Uterus (tissue), 4 donors: ENCODE data around the gene YIPF5. TPM values are rescaled to one million over a fixed set of nuclear protein-coding genes. Genes with fewer than 3 reads are reported as not detected.

Experiments used
- DNase-seq, 2 donors: peaks; one replicate each; pipeline ENCODE4 v3.0.0-alpha.2; 2019 to 2020
- H3K27ac ChIP-seq, 2 donors: fragments of 200-600 bp; sonication (generic); 1 replicate in 1 of 2; 2 replicates in 1 of 2; pipeline ENCODE4 v1.5.1; 2016 to 2018
- H3K27me3 ChIP-seq, 2 donors: fragments of 200-600 bp; sonication (generic); one replicate each; pipeline ENCODE4 v1.5.1; 2018 to 2019; ENCODE audit warnings: control low read depth in 1 of 2
- H3K36me3 ChIP-seq, 2 donors: fragments of 200-600 bp; sonication (generic); one replicate each; pipeline ENCODE4 v1.5.1; 2019; ENCODE audit warnings: control low read depth in 1 of 2
- H3K4me1 ChIP-seq, 2 donors: fragments of 200-600 bp; sonication (generic); one replicate each; pipeline ENCODE4 v1.5.1; 2018 to 2019; ENCODE audit warnings: control low read depth in 1 of 2
- H3K4me3 ChIP-seq, 2 donors: fragments of 200-600 bp; sonication (generic); 1 replicate in 1 of 2; 2 replicates in 1 of 2; pipeline ENCODE4 v1.5.1; 2018 to 2019; ENCODE audit warnings: mild to moderate bottlenecking in 1 of 2
- H3K9me3 ChIP-seq, 2 donors: fragments of 200-600 bp; sonication (generic); one replicate each; pipeline ENCODE4 v1.5.1; 2019; ENCODE audit warnings: control low read depth in 1 of 2
- CTCF ChIP-seq, 4 experiments: fragments of 200-600 bp in 2 of 4; fragments of 450-650 bp in 2 of 4; sonication (generic) in 2 of 4; IDR thresholded peaks; one replicate each; pipeline ENCODE4 v1.5.1; 2016 to 2019; ENCODE audit warnings: antibody characterized with exemption in 4 of 4, mild to moderate bottlenecking in 2 of 4, moderate library complexity in 1 of 4
- POLR2A ChIP-seq, 2 donors: fragments of 450-650 bp; IDR thresholded peaks; one replicate each; pipeline ENCODE4 v1.6.1; 2016; ENCODE audit warnings: antibody characterized with exemption in 2 of 2, mild to moderate bottlenecking in 1 of 2, moderate library complexity in 1 of 2
- intact Hi-C: fragments of 100-400 bp; cut with DNase I; formaldehyde crosslinking; loops from one replicate; pipeline ENCODE4 v1.15.1; 2023; ENCODE audit warnings: low total_unique reads
- total RNA-seq, 4 donors: library from RNA; depleted of rRNA in 3 of 4; stranded (reverse); fragments of >200 nt in 3 of 4; gene quantifications; one replicate each; pipeline versions ENCODE4 v1.1.0 to v1.2.4, GENCODE V29; 2014 to 2023
- donor health status: DM: yes; HTN: yes; CAD: no.

Gene YIPF5
- total RNA-seq, 4 donors from 2014 or later = 33.5 to 164 (median 86.3) TPM

- peaks cover 3% of the 10 kb centered on the region in 2 donors for H3K4me1 ChIP-seq
- DNase-seq = no peak
- H3K27ac ChIP-seq = no peak overlapping the region
- H3K9me3 ChIP-seq = no peaks in the 10 kb centered on the region
- TF ChIP-seq CTCF (IDR thresholded peaks at IDR 0.05) (no peak), POLR2A (IDR thresholded peaks at IDR 0.05) (no peak)
- intact Hi-C loops = no loop called here
- H3K36me3 ChIP-seq = no peaks in the 10 kb centered on the region
- no peak overlapping the region for H3K4me3 ChIP-seq
- no peaks in the 10 kb centered on the region for H3K27me3 ChIP-seq
Measured at GRCh38 chr5:144206141-144206540, 35.7 kb upstream of the YIPF5 start.

- Histone ChIP-seq H3K27me3 (no peaks in the 10 kb centered on the region), H3K9me3 (no peaks in the 10 kb centered on the region)
- DNase-seq = peak in 1 of 2 donors; percentile 30
Measured at GRCh38 chr5:144205141-144205551, 34.7 kb upstream of the YIPF5 start.

GRCh38 chr5:144203750-144204596 lies 33.5 kb upstream of the YIPF5 start:
- H3K27me3 ChIP-seq = no peaks in the 10 kb centered on the region
- TF ChIP-seq POLR2A (IDR thresholded peaks at IDR 0.05) (no peak), CTCF (IDR thresholded peaks at IDR 0.05) (peak; percentile 62 to 83 (median 78))
- H3K36me3 ChIP-seq = no peaks in the 10 kb centered on the region
- peaks cover 3% of the 10 kb centered on the region in 2 donors for H3K4me1 ChIP-seq
- no peak overlapping the region for H3K27ac ChIP-seq
- intact Hi-C loops = no loop called here
- DNase-seq = peak; percentile 20 to 37
- H3K4me3 ChIP-seq = no peak overlapping the region
- H3K9me3 ChIP-seq = no peaks in the 10 kb centered on the region

More at GRCh38 chr5:144205141-144205551, 34.7 kb upstream of the YIPF5 start:
- no peak overlapping the region for H3K27ac ChIP-seq
- H3K4me1 ChIP-seq = peaks cover 3% of the 10 kb centered on the region in 2 donors
- no peaks in the 10 kb centered on the region for H3K36me3 ChIP-seq
- no peak for TF ChIP-seq CTCF (IDR thresholded peaks at IDR 0.05)
- TF ChIP-seq POLR2A (IDR thresholded peaks at IDR 0.05) = no peak
- intact Hi-C loops = no loop called here
- H3K4me3 ChIP-seq = peak overlapping the region in 1 of 2 donors; percentile 16

GRCh38 chr5:144202726-144203125 lies 32.3 kb upstream of the YIPF5 start:
- H3K27me3 ChIP-seq = no peaks in the 10 kb centered on the region
- intact Hi-C loops = no loop called here

More at GRCh38 chr5:144202726-144203125, 32.3 kb upstream of the YIPF5 start:
- no peak overlapping the region for H3K27ac ChIP-seq
- peaks cover 3% of the 10 kb centered on the region in 2 donors for H3K4me1 ChIP-seq
- no peaks in the 10 kb centered on the region for H3K36me3 ChIP-seq
- H3K4me3 ChIP-seq = no peak overlapping the region
- no peaks in the 10 kb centered on the region for H3K9me3 ChIP-seq
- no peak for DNase-seq
- TF ChIP-seq POLR2A (IDR thresholded peaks at IDR 0.05) (no peak), CTCF (IDR thresholded peaks at IDR 0.05) (no peak)
